Measurements from ENCODE around the gene SPATA20. TPM values are rescaled to one million over a fixed set of nuclear protein-coding genes. Genes with fewer than 3 reads are reported as not detected.
A peak's percentile ranks its signal among the peaks of the same experiment; 100 is the strongest.

SPATA20 gene
- total RNA-seq, 2 donors from 2014 or later, result 65.6 to 75.2 TPM

- Histone ChIP-seq H3K36me3 (replicated peaks in 1 of 2; ENCODE audit: insufficient read depth in 1 of 2, low read depth in 2 of 2) (no peaks in the 10 kb centered on the region), H3K9me3 (no peaks in the 10 kb centered on the region), H3K27ac (no peak overlapping the region), H3K4me1 (peaks cover 17% of the 10 kb centered on the region), H3K4me3 (no peak overlapping the region), H3K27me3 (peaks cover 0 to 11% of the 10 kb centered on the region in 2 donors)
- ATAC-seq, result no peak
- intact Hi-C loops (cut with DNase I), result no loop called here
- TF ChIP-seq POLR2A (IDR thresholded peaks at IDR 0.05), result no peak
- no peak for TF ChIP-seq CTCF (IDR thresholded peaks at IDR 0.05)
- 32 to 41% methylated on average over 19 of the region's 19 CpGs for WGBS, 2 donors
- peak in 3 of 4 donors; percentile 40 to 46 (median 44) for DNase-seq
These were observed 17.9 kb downstream of the SPATA20 start for GRCh38 chr17:50564916-50565315.

GRCh38 chr17:50565402-50566350, 18.7 kb downstream of the SPATA20 start:
- no peak overlapping the region for H3K4me3 ChIP-seq
- no peaks in the 10 kb centered on the region for H3K36me3 ChIP-seq (replicated peaks in 1 of 2; ENCODE audit: insufficient read depth in 1 of 2, low read depth in 2 of 2)
- H3K27ac ChIP-seq, result no peak overlapping the region
- H3K9me3 ChIP-seq, result no peaks in the 10 kb centered on the region
- no peak for TF ChIP-seq CTCF (IDR thresholded peaks at IDR 0.05)
- ATAC-seq, result no peak
- intact Hi-C loops (cut with DNase I), result no loop called here
- peaks cover 0 to 7% of the 10 kb centered on the region in 2 donors for H3K27me3 ChIP-seq
- H3K4me1 ChIP-seq, result peaks cover 9% of the 10 kb centered on the region
- no peak for DNase-seq
- WGBS, 2 donors, result 33 to 39% methylated on average over 9 to 10 of the region's 10 CpGs

- no peaks in the 10 kb centered on the region for H3K9me3 ChIP-seq
- no peak overlapping the region for H3K27ac ChIP-seq
- no peaks in the 10 kb centered on the region for H3K27me3 ChIP-seq
- H3K4me1 ChIP-seq, result no peaks in the 10 kb centered on the region
- intact Hi-C loops (cut with DNase I), result no loop called here
- TF ChIP-seq CTCF (IDR thresholded peaks at IDR 0.05), result no peak
- no peak for TF ChIP-seq POLR2A (IDR thresholded peaks at IDR 0.05)
- DNase-seq, result no peak
- 37 to 42% methylated on average over 2 of the region's 2 CpGs for WGBS, 2 donors
- no peak overlapping the region for H3K4me3 ChIP-seq
- ATAC-seq, result no peak
- H3K36me3 ChIP-seq (replicated peaks in 1 of 2; ENCODE audit: insufficient read depth in 1 of 2, low read depth in 2 of 2), result no peaks in the 10 kb centered on the region
These were observed 19.9 kb downstream of the SPATA20 start for GRCh38 chr17:50566886-50567285.

- TF ChIP-seq CTCF (IDR thresholded peaks at IDR 0.05) (no peak), POLR2A (IDR thresholded peaks at IDR 0.05) (no peak)
- DNase-seq (no peak), ATAC-seq (no peak)
- intact Hi-C loops (cut with DNase I), result no loop called here
- no peak overlapping the region for H3K4me3 ChIP-seq
- H3K36me3 ChIP-seq (replicated peaks in 1 of 2; ENCODE audit: insufficient read depth in 1 of 2, low read depth in 2 of 2), result no peaks in the 10 kb centered on the region
- no peak overlapping the region for H3K27ac ChIP-seq
- no peaks in the 10 kb centered on the region for H3K27me3 ChIP-seq
- H3K4me1 ChIP-seq, result no peaks in the 10 kb centered on the region
- WGBS, 2 donors, result 62 to 81% methylated on average over 7 to 12 of the region's 12 CpGs
- H3K9me3 ChIP-seq, result no peaks in the 10 kb centered on the region
These were observed 21.7 kb downstream of the SPATA20 start for GRCh38 chr17:50568659-50569058.
